WTC11 (cell line): Measurements from ENCODE around the gene GARRE1.

Experiments used
- ELF4 ChIP-seq: sonication (generic); formaldehyde crosslinking; IDR thresholded peaks from 2 replicates; pipeline ENCODE4 v1.8.1; 2022; ENCODE audit warnings: low read depth, mild to moderate bottlenecking, moderate library complexity, missing genetic modification reagents
- ETV6 ChIP-seq: sonication (generic); formaldehyde crosslinking; IDR thresholded peaks from 2 replicates; pipeline ENCODE4 v1.8.1; 2022; ENCODE audit warnings: mild to moderate bottlenecking, missing genetic modification reagents
- FOXJ3 ChIP-seq: sonication (generic); formaldehyde crosslinking; IDR thresholded peaks from 2 replicates; pipeline ENCODE4 v1.9.0; 2021; ENCODE audit warnings: missing genetic modification reagents, mild to moderate bottlenecking, borderline replicate concordance
- JUN ChIP-seq: sonication (generic); formaldehyde crosslinking; IDR thresholded peaks from 2 replicates; pipeline ENCODE4 v1.8.0; 2023; ENCODE audit warnings: mild to moderate bottlenecking, missing genetic modification reagents
- NR2C2 ChIP-seq: sonication (generic); formaldehyde crosslinking; IDR thresholded peaks from 2 replicates; pipeline ENCODE4 v1.8.0; 2022; ENCODE audit warnings: mild to moderate bottlenecking, missing genetic modification reagents
- ZBTB21 ChIP-seq: sonication (generic); formaldehyde crosslinking; IDR thresholded peaks from 2 replicates; pipeline ENCODE4 v1.8.1; 2023; ENCODE audit warnings: mild to moderate bottlenecking, missing genetic modification reagents, borderline replicate concordance
- ZNF121 ChIP-seq: sonication (generic); formaldehyde crosslinking; IDR thresholded peaks from 2 replicates; pipeline ENCODE4 v1.8.0; 2023; ENCODE audit warnings: missing genetic modification reagents
- ZNF138 ChIP-seq: sonication (generic); formaldehyde crosslinking; conservative IDR thresholded peaks from 2 replicates; pipeline ENCODE4 v1.8.1; 2022; ENCODE audit warnings: mild to moderate bottlenecking, moderate library complexity, missing genetic modification reagents
- TF ChIP-seq, protein P1 (sequence below): fragments of 200-600 bp; IDR thresholded peaks from 2 replicates; pipeline ENCODE4 v1.8.0; 2022; ENCODE audit warnings: antibody characterized with exemption
- TF ChIP-seq, protein P2 (sequence below): sonication (generic); formaldehyde crosslinking; IDR thresholded peaks from 2 replicates; pipeline ENCODE4 v1.8.0; 2022; ENCODE audit warnings: mild to moderate bottlenecking, missing genetic modification reagents
- TF ChIP-seq, protein P3 (sequence below): sonication (generic); formaldehyde crosslinking; IDR thresholded peaks from 2 replicates; pipeline ENCODE4 v1.8.1; 2023; ENCODE audit warnings: mild to moderate bottlenecking, missing genetic modification reagents, moderate library complexity

DNA sequence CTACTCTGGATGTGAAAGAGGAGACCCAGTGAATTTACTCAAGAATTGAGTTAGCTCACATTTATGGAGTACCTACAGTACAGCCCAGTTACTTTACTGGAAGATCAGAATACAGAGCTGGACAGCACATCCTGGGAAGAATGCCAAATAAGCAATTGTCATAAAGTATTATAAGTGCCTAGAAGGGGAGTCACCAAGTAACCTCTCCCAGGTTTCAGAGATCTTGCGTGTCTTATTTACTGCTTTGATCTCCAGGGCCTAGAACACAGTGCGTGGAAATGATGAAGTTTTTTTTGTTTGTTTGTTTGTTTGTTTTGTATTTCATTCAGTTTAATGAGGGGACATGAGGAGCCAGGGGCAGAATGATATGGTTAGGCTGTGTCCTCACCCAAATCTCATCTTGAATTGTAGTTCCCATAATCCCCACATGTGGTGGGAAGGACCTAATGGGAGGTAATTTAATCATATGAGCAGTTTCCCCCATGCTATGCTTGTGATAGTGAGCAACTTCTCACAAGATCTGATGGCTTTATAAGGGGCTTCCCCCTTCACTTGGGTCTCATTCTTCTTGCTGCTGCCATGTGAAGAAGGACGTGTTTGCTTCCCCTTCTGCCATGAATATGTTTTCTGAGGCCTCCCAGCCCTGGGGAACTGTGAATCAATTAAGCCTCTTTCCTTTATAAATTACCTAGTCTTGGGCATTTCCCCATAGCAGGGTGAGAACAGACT lies 5.2 kb downstream of the GARRE1 start:
- TF ChIP-seq, protein P1, sequence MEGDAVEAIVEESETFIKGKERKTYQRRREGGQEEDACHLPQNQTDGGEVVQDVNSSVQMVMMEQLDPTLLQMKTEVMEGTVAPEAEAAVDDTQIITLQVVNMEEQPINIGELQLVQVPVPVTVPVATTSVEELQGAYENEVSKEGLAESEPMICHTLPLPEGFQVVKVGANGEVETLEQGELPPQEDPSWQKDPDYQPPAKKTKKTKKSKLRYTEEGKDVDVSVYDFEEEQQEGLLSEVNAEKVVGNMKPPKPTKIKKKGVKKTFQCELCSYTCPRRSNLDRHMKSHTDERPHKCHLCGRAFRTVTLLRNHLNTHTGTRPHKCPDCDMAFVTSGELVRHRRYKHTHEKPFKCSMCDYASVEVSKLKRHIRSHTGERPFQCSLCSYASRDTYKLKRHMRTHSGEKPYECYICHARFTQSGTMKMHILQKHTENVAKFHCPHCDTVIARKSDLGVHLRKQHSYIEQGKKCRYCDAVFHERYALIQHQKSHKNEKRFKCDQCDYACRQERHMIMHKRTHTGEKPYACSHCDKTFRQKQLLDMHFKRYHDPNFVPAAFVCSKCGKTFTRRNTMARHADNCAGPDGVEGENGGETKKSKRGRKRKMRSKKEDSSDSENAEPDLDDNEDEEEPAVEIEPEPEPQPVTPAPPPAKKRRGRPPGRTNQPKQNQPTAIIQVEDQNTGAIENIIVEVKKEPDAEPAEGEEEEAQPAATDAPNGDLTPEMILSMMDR = no peak
- TF ChIP-seq ZNF138 (CRISPR knock-in tag) = no peak
- TF ChIP-seq, protein P2, sequence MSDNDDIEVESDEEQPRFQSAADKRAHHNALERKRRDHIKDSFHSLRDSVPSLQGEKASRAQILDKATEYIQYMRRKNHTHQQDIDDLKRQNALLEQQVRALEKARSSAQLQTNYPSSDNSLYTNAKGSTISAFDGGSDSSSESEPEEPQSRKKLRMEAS (CRISPR knock-in tag) = no peak
- TF ChIP-seq NR2C2 = no peak
- TF ChIP-seq ETV6 (CRISPR knock-in tag) = no peak
- TF ChIP-seq ZBTB21 (CRISPR knock-in tag) = no peak
- TF ChIP-seq ZNF121 (CRISPR knock-in tag) = no peak
- TF ChIP-seq, protein P3, sequence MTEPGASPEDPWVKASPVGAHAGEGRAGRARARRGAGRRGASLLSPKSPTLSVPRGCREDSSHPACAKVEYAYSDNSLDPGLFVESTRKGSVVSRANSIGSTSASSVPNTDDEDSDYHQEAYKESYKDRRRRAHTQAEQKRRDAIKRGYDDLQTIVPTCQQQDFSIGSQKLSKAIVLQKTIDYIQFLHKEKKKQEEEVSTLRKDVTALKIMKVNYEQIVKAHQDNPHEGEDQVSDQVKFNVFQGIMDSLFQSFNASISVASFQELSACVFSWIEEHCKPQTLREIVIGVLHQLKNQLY (CRISPR knock-in tag) = no peak
- TF ChIP-seq ELF4 = no peak
- no peak for TF ChIP-seq JUN (CRISPR knock-in tag)
- TF ChIP-seq FOXJ3 = no peak
